Stimulated activated CD8-positive, alpha-beta memory T cell treated with anti-CD3 and anti-CD28 coated beads, Interleukin-15, amount 100 ng/mL, for 4 hours (primary cell): ENCODE results near the gene STEAP1.
A peak's percentile ranks its signal among the peaks of the same experiment; 100 is the strongest.
"Not testable (repeated sequence)": the region's sequence is repeated elsewhere in the genome, so short reads cannot be mapped to it uniquely, and the experiment has no call there.

ENCODE experiments used
- DNase-seq, 2 donors: peaks; one replicate each; pipeline ENCODE4 v3.0.0-alpha.2; 2020; ENCODE audit warnings: low read depth in 2 of 2

Gene STEAP1

DNA sequence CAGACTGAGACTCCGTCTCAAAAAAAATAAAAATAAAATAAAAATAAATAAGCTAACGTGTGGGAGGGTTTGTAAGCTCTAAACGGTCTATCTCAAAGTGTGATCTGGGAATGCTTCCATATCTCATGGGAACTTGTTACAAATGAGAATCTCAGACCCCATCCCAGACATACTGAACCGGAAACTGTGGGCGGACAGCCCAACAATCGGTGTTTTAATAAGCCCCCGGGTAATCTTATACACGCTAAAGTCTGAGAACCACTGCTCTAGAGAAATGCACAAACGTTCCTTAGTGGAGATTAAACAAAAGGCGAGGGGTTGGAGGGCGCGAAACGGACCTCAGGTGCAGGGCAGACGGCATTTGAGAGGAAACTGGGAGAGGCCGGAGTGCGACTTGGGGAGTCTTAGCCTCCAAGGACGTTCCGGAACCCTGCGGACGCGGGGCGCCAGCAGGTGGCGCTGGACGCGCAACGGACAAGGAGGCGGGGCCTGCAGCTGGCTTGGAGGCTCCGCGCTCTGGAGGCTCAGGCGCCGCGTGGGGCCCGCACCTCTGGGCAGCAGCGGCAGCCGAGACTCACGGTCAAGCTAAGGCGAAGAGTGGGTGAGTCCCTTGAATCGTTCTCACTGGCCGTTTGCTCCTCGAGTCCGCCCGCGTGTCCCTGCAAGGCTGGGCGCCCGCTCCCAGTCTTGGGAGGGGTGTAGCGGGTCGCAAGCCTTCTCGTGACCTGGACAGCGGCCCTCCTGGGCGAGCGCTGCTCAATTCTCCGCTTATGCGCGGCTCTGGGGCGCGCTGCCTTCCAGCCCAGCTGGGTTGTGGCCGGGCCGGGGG, at the start of gene STEAP1:
Gene STEAP1 (plus strand): TSS at position 527 of the 829 bp plus-strand sequence. CDS start 5,320 bp downstream, outside the sequence.
- DNase-seq, result peak; percentile 59 to 62

DNA sequence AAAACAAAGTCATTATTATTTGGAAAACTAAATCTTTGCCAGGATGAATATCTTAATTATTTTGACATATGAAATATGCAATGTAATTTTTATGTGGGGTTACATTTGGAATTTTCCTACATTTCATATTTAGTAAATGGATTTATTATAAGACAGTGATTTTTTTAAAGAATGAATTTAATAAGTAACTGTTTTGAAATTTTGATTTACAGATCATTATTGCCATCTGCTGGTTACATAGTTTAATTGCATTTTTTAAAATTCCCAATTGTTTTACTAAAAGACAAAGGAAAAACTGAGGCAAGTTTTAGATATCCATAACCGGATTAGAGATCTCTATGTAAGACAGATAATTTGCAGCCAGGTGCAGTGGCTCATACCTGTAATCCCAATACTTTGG, 39.3 kb upstream of the STEAP1 start:
- DNase-seq, result not testable (repeated sequence)

DNA sequence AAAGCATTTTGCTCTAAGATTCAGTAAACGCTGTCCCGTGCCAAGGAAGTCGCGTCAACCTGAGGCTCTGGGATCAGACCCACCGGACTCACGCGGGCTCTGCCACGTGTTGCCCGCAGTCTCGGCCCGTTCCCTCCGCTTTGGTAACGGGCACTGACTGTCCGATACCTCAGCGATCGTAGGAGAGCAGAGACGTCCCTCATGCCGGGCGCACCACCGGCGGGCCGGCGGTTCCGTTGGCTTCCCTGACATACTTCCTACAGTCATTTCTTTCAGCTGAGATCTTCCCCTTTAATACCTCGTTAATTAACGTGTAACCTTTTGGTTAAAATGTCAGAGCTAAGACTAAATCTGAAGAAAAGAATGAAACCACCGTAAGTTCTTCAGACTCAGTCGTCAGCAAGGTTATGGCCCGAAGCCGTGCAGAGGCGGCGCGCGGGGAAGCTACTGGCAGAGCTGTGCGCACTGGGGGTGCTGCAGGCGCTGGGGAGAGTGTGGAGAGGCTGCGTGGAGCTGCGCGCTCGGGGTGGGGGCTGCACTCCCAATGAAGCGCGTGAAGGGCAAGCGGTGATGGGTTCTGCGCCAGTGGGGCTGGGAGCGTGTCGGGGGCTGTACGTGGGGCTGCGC, 35.6 kb upstream of the STEAP1 start:
- not testable (repeated sequence) for DNase-seq

- peak in 1 of 2 donors; percentile 13 for DNase-seq
Measured at GRCh38 chr7:90119178-90119971, 34.9 kb upstream of the STEAP1 start.

- not testable (repeated sequence) for DNase-seq
Measured at GRCh38 chr7:90120205-90120604, 34.1 kb upstream of the STEAP1 start.

- DNase-seq, result not testable (repeated sequence)
Measured at GRCh38 chr7:90131746-90132145, 22.5 kb upstream of the STEAP1 start.

- DNase-seq, result not testable (repeated sequence)
Measured at GRCh38 chr7:90147079-90147960, 6.9 kb upstream of the STEAP1 start.

DNA sequence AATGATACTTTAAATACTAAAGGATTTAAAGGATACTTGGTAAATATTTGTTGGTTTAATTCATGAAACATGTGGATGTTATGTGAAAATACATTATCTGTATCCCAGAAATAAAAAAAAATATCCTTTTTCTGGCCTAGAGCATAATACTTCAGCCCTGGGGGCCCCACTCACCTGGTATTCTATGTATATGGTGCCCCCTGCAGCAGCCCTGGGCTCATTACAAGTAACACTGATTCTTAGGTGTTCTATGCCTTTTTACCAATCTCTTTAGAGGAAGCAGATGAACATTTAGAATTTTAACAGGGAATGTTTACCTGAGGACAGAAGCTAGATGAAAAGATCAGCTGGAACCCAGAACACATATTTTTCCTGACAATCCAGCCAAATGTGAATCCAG, 4.8 kb upstream of the STEAP1 start:
- DNase-seq, result not testable (repeated sequence)

DNA sequence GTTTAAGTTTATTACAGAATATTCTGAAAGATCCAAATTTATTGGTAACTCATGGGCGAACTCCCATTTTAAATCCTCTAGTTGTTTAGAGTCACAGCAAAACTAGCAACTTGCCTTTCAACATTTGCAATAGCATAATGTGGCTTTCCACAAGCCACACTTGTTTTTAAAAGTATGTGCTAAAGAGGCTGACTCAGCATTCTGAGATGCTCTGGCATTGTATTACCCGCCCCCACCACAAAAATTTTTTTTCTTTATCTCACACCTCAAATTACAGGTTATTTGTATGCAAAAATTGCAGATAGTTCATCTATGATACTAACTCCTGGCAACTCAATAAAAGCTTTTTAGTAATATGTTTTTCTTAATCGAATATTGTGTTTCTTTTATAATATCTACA, 2.4 kb upstream of the STEAP1 start:
- not testable (repeated sequence) for DNase-seq

- not testable (repeated sequence) for DNase-seq
Measured at GRCh38 chr7:90152642-90153253, 1.5 kb upstream of the STEAP1 start.

GRCh38 chr7:90155206-90155605, 937 bp downstream of the STEAP1 start:
- DNase-seq, result no peak

DNA sequence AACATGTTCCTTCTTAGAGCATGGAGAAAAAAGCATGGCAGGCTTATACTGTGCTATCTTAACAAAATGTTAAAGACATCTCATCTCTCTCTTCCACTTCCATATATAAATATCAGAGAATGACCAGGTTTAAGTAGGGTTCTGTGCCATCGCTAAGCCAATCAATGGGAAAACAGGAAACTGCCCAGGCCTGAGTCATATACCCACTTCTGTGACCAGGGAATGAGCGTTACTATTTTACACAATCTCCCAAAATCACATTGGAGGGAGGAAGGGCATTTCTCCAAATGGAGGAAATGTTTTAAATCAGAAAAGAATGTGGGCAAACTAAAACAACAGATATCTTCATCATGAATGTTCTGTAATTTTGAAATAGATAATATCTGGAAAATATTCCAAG, 3.1 kb downstream of the STEAP1 start:
- not testable (repeated sequence) for DNase-seq

GRCh38 chr7:90157761-90158350, 3.6 kb downstream of the STEAP1 start:
- not testable (repeated sequence) for DNase-seq

DNA sequence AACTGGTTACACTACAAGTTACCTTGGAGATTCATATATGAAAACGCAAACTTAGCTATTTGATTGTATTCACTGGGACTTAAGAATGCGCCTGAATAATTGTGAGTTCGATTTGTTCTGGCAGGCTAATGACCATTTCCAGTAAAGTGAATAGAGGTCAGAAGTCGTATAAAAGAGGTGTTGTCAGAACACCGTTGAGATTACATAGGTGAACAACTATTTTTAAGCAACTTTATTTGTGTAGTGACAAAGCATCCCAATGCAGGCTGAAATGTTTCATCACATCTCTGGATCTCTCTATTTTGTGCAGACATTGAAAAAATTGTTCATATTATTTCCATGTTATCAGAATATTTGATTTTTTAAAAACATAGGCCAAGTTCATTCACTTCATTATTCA, 9.3 kb downstream of the STEAP1 start:
- DNase-seq, result no peak

GRCh38 chr7:90165724-90166123, 11.5 kb downstream of the STEAP1 start:
- DNase-seq, result no peak

- no peak for DNase-seq
Measured at GRCh38 chr7:90166153-90166552, 11.9 kb downstream of the STEAP1 start.

- no peak for DNase-seq
Measured at GRCh38 chr7:90167361-90167760, 13.1 kb downstream of the STEAP1 start.

GRCh38 chr7:90169891-90170290, 15.6 kb downstream of the STEAP1 start:
- DNase-seq, result no peak

- DNase-seq, result no peak
Measured at GRCh38 chr7:90172121-90172520, 17.9 kb downstream of the STEAP1 start.

GRCh38 chr7:90172624-90173023, 18.4 kb downstream of the STEAP1 start:
- DNase-seq, result no peak
